OCI-LY7 (cell line): Measurements from ENCODE around the gene CTNNBIP1. TPM values are rescaled to one million over a fixed set of nuclear protein-coding genes. Genes with fewer than 3 reads are reported as not detected.

ENCODE experiments used
- BruUV-seq: library from RNA; stranded (reverse); fragments of 400-500 nt; replicated peaks from 2 replicates; lab custom pipeline; 2021; lab: Mats Ljungman, UMichigan
- CTCF ChIA-PET: fragments of 300-600 bp; sonication (Branson Sonifier 250); formaldehyde crosslinking; loops from one replicate; lab custom pipeline; 2022; ENCODE audit warnings: antibody characterized with exemption; ENCODE audit not compliant: unreplicated experiment; lab: Charles Lee
- POLR2A ChIA-PET: fragments of 300-600 bp; sonication (Branson Sonifier 250); formaldehyde crosslinking; loops from one replicate; lab custom pipeline; 2022; ENCODE audit warnings: antibody characterized with exemption; lab: Charles Lee
- DNase-seq: peaks from one replicate; pipeline ENCODE4 v3.0.0-alpha.2; 2015; ENCODE audit warnings: low spot score
- H2AFZ ChIP-seq: fragments of 200-600 bp; sonication (generic), shearing (Covaris generic); 2 replicates; pipeline ENCODE4 v1.6.1; 2014; ENCODE audit warnings: mild to moderate bottlenecking, antibody characterized with exemption, low read length, moderate library complexity
- H3K27ac ChIP-seq: fragments of 200-600 bp; sonication (generic); 2 replicates; pipeline ENCODE4 v1.5.1; 2014; ENCODE audit warnings: mixed run types, low read depth, mild to moderate bottlenecking, moderate library complexity, low read length, inconsistent platforms; ENCODE audit not compliant: poor library complexity, severe bottlenecking
- H3K36me3 ChIP-seq: fragments of 200-600 bp; sonication (generic); 2 replicates; pipeline ENCODE4 v1.6.1; 2014; ENCODE audit warnings: mild to moderate bottlenecking, antibody characterized with exemption, low read length, moderate library complexity, mixed read lengths; ENCODE audit not compliant: insufficient read depth
- H3K4me1 ChIP-seq: fragments of 200-600 bp; sonication (generic); 2 replicates; pipeline ENCODE4 v1.5.1; 2014; ENCODE audit warnings: mild to moderate bottlenecking, low read length; ENCODE audit not compliant: insufficient read depth, poor library complexity, severe bottlenecking
- H3K4me2 ChIP-seq: fragments of 200-600 bp; sonication (generic); 2 replicates; pipeline ENCODE4 v1.6.1; 2014; ENCODE audit warnings: mild to moderate bottlenecking, low read length
- H3K4me3 ChIP-seq: fragments of 200-600 bp; sonication (generic); 2 replicates; pipeline ENCODE4 v1.5.1; 2014; ENCODE audit warnings: mild to moderate bottlenecking, low read depth, low read length; ENCODE audit not compliant: poor library complexity, severe bottlenecking
- H3K79me2 ChIP-seq: fragments of 200-600 bp; sonication (generic); 2 replicates; pipeline ENCODE4 v1.6.1; 2016; ENCODE audit warnings: low read depth, mild to moderate bottlenecking, low read length, moderate library complexity, mixed read lengths; ENCODE audit not compliant: insufficient read depth
- H3K9me2 ChIP-seq: fragments of 200-600 bp; sonication (generic); 2 replicates; pipeline ENCODE4 v1.6.1; 2016; ENCODE audit warnings: mild to moderate bottlenecking, low read length, mixed read lengths; ENCODE audit not compliant: insufficient read depth
- H3K9me3 ChIP-seq: fragments of 200-600 bp; sonication (generic); 2 replicates; pipeline ENCODE4 v1.6.1; 2014; ENCODE audit warnings: mild to moderate bottlenecking, mixed run types, low read length, mixed read lengths
- H4K20me1 ChIP-seq: fragments of 200-600 bp; sonication (generic); 2 replicates; pipeline ENCODE4 v1.6.1; 2014; ENCODE audit warnings: mild to moderate bottlenecking, antibody characterized with exemption, low read length, moderate library complexity, mixed read lengths; ENCODE audit not compliant: insufficient read depth
- CTCF ChIP-seq: fragments of 200-600 bp; sonication (generic); conservative IDR thresholded peaks from 2 replicates; pipeline ENCODE4 v1.5.1; 2014; ENCODE audit warnings: mild to moderate bottlenecking, antibody characterized with exemption, low read length, moderate library complexity, mixed read lengths
- EZH2phosphoT487 ChIP-seq: fragments of 200-600 bp; sonication (generic); IDR thresholded peaks from 2 replicates; pipeline ENCODE4 v1.6.1; 2018; ENCODE audit warnings: low read depth, borderline replicate concordance, mild to moderate bottlenecking, mixed run types, antibody characterized with exemption, low read length, moderate library complexity, mixed read lengths
- intact Hi-C: fragments of 100-400 bp; cut with micrococcal nuclease; formaldehyde crosslinking; loops from one replicate; pipeline ENCODE4 v1.10.0; 2022; ENCODE audit not compliant: unreplicated experiment
- total RNA-seq, 2 experiments: library from RNA; depleted of rRNA in 1 of 2; stranded (reverse); fragments of >200 nt in 1 of 2; shearing (Covaris generic) in 1 of 2; gene quantifications; 2 replicates each; pipeline ENCODE4 v1.2.3, GENCODE V29; 2014 to 2022

CTNNBIP1 gene
- total RNA-seq, 2 experiments from 2014 or later, result 14.7 to 17.4 TPM

DNA sequence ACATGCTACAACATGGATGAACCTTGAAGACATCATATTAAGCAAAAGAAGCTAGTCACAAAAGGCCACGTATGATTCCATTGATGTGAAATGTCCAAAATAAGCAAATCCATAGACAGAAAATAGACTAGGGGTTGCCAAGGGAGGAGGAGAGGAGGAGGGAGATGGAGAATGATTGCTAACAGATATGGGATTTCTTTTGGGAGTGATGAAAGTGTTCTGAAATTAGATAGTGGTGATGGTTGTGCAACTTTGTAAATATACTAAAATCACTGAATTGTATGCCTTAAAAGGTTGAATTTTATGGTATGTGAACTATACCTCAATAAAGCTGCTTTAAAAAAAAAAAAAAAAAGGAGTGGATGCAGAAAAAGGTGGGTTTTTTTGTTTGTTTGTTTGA, 93.9 kb downstream of the CTNNBIP1 start:
- BruUV-seq, result no TSS peak
- Histone ChIP-seq H3K4me2 (no peak overlapping the region), H3K27ac (no peak overlapping the region), H3K36me3 (peaks cover 37% of the 10 kb centered on the region), H3K9me3 (no peaks in the 10 kb centered on the region), H3K4me1 (peaks cover 67% of the 10 kb centered on the region), H2AFZ (no peak overlapping the region), H3K9me2 (no peaks in the 10 kb centered on the region), H3K4me3 (no peak overlapping the region), H3K79me2 (peaks cover 98% of the 10 kb centered on the region), H4K20me1 (peaks cover under 1% of the 10 kb centered on the region; the same call in 1 of the 2 replicates)
- ChIA-PET POLR2A (interaction anchor here (0.6 to 1.9 kb wide), 3 partner anchors 16 to 101 kb away, joined by 4 to 8 read pairs (median 6); no protein-coding TSS in a partner anchor), CTCF (no interaction called here)
- TF ChIP-seq EZH2phosphoT487 (no peak), CTCF (no peak)
- intact Hi-C loops, result no loop called here
- no peak for DNase-seq

DNA sequence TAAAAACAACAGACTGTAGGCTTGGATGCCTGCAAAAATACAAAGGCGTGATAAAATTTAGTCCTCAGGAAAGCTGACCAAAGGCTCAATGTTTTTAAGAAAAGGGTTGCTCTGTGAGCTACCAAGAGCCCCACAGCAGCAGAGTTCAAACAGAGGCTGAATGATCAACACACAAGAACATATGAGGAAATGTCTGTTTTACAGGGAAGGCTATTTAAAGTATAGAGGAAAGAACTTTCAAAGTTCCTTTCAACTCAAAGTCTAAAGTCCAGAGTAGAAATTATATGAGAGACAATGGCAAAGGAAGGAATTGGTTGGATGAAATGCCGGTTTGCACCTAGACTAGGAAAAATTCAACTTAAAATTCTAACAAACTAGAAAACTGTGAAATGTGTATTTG, 94.9 kb downstream of the CTNNBIP1 start:
- H3K4me2 ChIP-seq, result peak overlapping the region; percentile 21; the same call in 1 of the 2 replicates
- peaks cover 37% of the 10 kb centered on the region for H3K36me3 ChIP-seq
- H3K27ac ChIP-seq, result no peak overlapping the region
- no peaks in the 10 kb centered on the region for H3K9me3 ChIP-seq
- no peak for DNase-seq
- H3K9me2 ChIP-seq, result no peaks in the 10 kb centered on the region
- no peak overlapping the region for H3K4me3 ChIP-seq
- peaks cover 98% of the 10 kb centered on the region for H3K79me2 ChIP-seq
- CTCF ChIA-PET, result no interaction called here
- H3K4me1 ChIP-seq, result peaks cover 57% of the 10 kb centered on the region
- intact Hi-C loops, result no loop called here
- no peak for TF ChIP-seq CTCF
- TF ChIP-seq EZH2phosphoT487, result no peak
- H4K20me1 ChIP-seq, result peaks cover 5% of the 10 kb centered on the region; the same call in 1 of the 2 replicates
- no peak overlapping the region for H2AFZ ChIP-seq
- POLR2A ChIA-PET, result interaction anchor here (0.9 to 1.9 kb wide), 3 partner anchors 9 to 35 kb away, joined by 3 to 8 read pairs (median 5); no protein-coding TSS in a partner anchor
- no TSS peak for BruUV-seq

- TF ChIP-seq CTCF (no peak), EZH2phosphoT487 (no peak)
- no peak for DNase-seq
- Histone ChIP-seq H3K9me3 (no peaks in the 10 kb centered on the region), H2AFZ (no peak overlapping the region), H3K4me2 (0 out of 2 replicates have a peak overlapping the region, but pooled peaks have one; percentile 21), H3K27ac (no peak overlapping the region), H4K20me1 (peaks cover 5% of the 10 kb centered on the region; the same call in 1 of the 2 replicates), H3K4me3 (no peak overlapping the region), H3K36me3 (peaks cover 37% of the 10 kb centered on the region), H3K4me1 (peaks cover 54% of the 10 kb centered on the region), H3K9me2 (no peaks in the 10 kb centered on the region), H3K79me2 (peaks cover 95% of the 10 kb centered on the region)
- intact Hi-C loops, result no loop called here
- CTCF ChIA-PET, result no interaction called here
- POLR2A ChIA-PET, result interaction anchor here (0.9 to 1.1 kb wide), 2 partner anchors 9 to 36 kb away, joined by 3 to 5 read pairs; no protein-coding TSS in a partner anchor
- BruUV-seq, result no TSS peak
These were observed 95.5 kb downstream of the CTNNBIP1 start for GRCh38 chr1:9814619-9815018.
